ENCODE results near the gene ADAMTS3. TPM values are rescaled to one million over a fixed set of nuclear protein-coding genes. Genes with fewer than 3 reads are reported as not detected.

Gene ADAMTS3
- total RNA-seq, 1 donor from 2014 or later, result 2.7 TPM

- Histone ChIP-seq H3K9me3 (no peaks in the 10 kb centered on the region), H3K4me1 (no peaks in the 10 kb centered on the region), H3K27me3 (no peaks in the 10 kb centered on the region), H3K27ac (no peak overlapping the region), H3K4me3 (no peak overlapping the region), H3K36me3 (no peaks in the 10 kb centered on the region)
- no peak for DNase-seq (ENCODE audit: extremely low spot score in 2 of 2)
- intact Hi-C loops (cut with DNase I), result no loop called here
- TF ChIP-seq CTCF (IDR thresholded peaks at IDR 0.05), result no peak
- TF ChIP-seq POLR2AphosphoS5 (IDR thresholded peaks at IDR 0.05; ENCODE audit: insufficient read depth in 1 of 2, low read depth in 1 of 2), result no peak
- TF ChIP-seq POLR2A (IDR thresholded peaks at IDR 0.05), result no peak
These were observed 31.0 kb downstream of the ADAMTS3 start for GRCh38 chr4:72538006-72538405.

GRCh38 chr4:72536443-72536842 is 32.6 kb downstream of the ADAMTS3 start:
- no peak overlapping the region for H3K4me3 ChIP-seq
- no peaks in the 10 kb centered on the region for H3K9me3 ChIP-seq
- H3K4me1 ChIP-seq, result no peaks in the 10 kb centered on the region
- TF ChIP-seq POLR2A (IDR thresholded peaks at IDR 0.05) (no peak), CTCF (IDR thresholded peaks at IDR 0.05) (no peak), POLR2AphosphoS5 (IDR thresholded peaks at IDR 0.05; ENCODE audit: insufficient read depth in 1 of 2, low read depth in 1 of 2) (no peak)
- no peaks in the 10 kb centered on the region for H3K36me3 ChIP-seq
- no peaks in the 10 kb centered on the region for H3K27me3 ChIP-seq
- H3K27ac ChIP-seq, result no peak overlapping the region
- intact Hi-C loops (cut with DNase I), result no loop called here
- no peak for DNase-seq (ENCODE audit: extremely low spot score in 2 of 2)

- Histone ChIP-seq H3K4me3 (no peak overlapping the region), H3K27ac (no peak overlapping the region), H3K27me3 (no peaks in the 10 kb centered on the region), H3K36me3 (no peaks in the 10 kb centered on the region), H3K4me1 (no peaks in the 10 kb centered on the region), H3K9me3 (no peaks in the 10 kb centered on the region)
- DNase-seq (ENCODE audit: extremely low spot score in 2 of 2), result no peak
- TF ChIP-seq CTCF (IDR thresholded peaks at IDR 0.05) (no peak), POLR2A (IDR thresholded peaks at IDR 0.05) (no peak), POLR2AphosphoS5 (IDR thresholded peaks at IDR 0.05; ENCODE audit: insufficient read depth in 1 of 2, low read depth in 1 of 2) (no peak)
- intact Hi-C loops (cut with DNase I), result no loop called here
These were observed 37.2 kb downstream of the ADAMTS3 start for GRCh38 chr4:72531768-72532290.

- no peak for DNase-seq (ENCODE audit: extremely low spot score in 2 of 2)
- Histone ChIP-seq H3K36me3 (no peaks in the 10 kb centered on the region), H3K27me3 (no peaks in the 10 kb centered on the region), H3K27ac (no peak overlapping the region), H3K4me1 (no peaks in the 10 kb centered on the region), H3K9me3 (no peaks in the 10 kb centered on the region), H3K4me3 (no peak overlapping the region)
- TF ChIP-seq POLR2A (IDR thresholded peaks at IDR 0.05) (no peak), POLR2AphosphoS5 (IDR thresholded peaks at IDR 0.05; ENCODE audit: insufficient read depth in 1 of 2, low read depth in 1 of 2) (no peak), CTCF (IDR thresholded peaks at IDR 0.05) (no peak)
- intact Hi-C loops (cut with DNase I), result no loop called here
These were observed 37.7 kb downstream of the ADAMTS3 start for GRCh38 chr4:72531322-72531721.

GRCh38 chr4:72529148-72529822 is 39.7 kb downstream of the ADAMTS3 start:
- Histone ChIP-seq H3K36me3 (no peaks in the 10 kb centered on the region), H3K4me3 (no peak overlapping the region), H3K9me3 (no peaks in the 10 kb centered on the region), H3K4me1 (no peaks in the 10 kb centered on the region), H3K27ac (no peak overlapping the region), H3K27me3 (no peaks in the 10 kb centered on the region)
- intact Hi-C loops (cut with DNase I), result no loop called here
- no peak for DNase-seq (ENCODE audit: extremely low spot score in 2 of 2)
- TF ChIP-seq CTCF (IDR thresholded peaks at IDR 0.05), result no peak
- no peak for TF ChIP-seq POLR2AphosphoS5 (IDR thresholded peaks at IDR 0.05; ENCODE audit: insufficient read depth in 1 of 2, low read depth in 1 of 2)
